HG03139 (cell line): Measurements from ENCODE around the gene MYH10.

Source experiments
- ATAC-seq: cut with Tn5 transposase; IDR thresholded peaks from one replicate; pipeline ENCODE4 v1.9.1; 2021; ENCODE audit not compliant: unreplicated experiment

Gene MYH10

GRCh38 chr17:8610558-8610957 is 20.0 kb downstream of the MYH10 start:
- no peak for ATAC-seq

- no peak for ATAC-seq
Measured at GRCh38 chr17:8609910-8610309, 20.6 kb downstream of the MYH10 start.

GRCh38 chr17:8608001-8608400 is 22.5 kb downstream of the MYH10 start:
- ATAC-seq = no peak

- no peak for ATAC-seq
Measured at GRCh38 chr17:8606401-8606800, 24.1 kb downstream of the MYH10 start.

- no peak for ATAC-seq
Measured at GRCh38 chr17:8602679-8603078, 27.8 kb downstream of the MYH10 start.

- no peak for ATAC-seq
Measured at GRCh38 chr17:8599351-8600011, 31.0 kb downstream of the MYH10 start.

GRCh38 chr17:8598913-8599312 is 31.6 kb downstream of the MYH10 start:
- no peak for ATAC-seq

GRCh38 chr17:8593830-8594229 is 36.7 kb downstream of the MYH10 start:
- no peak for ATAC-seq

GRCh38 chr17:8593276-8593675 is 37.2 kb downstream of the MYH10 start:
- ATAC-seq = no peak

GRCh38 chr17:8588877-8589554 is 41.5 kb downstream of the MYH10 start:
- no peak for ATAC-seq

- no peak for ATAC-seq
Measured at GRCh38 chr17:8586766-8587165, 43.8 kb downstream of the MYH10 start.

- ATAC-seq = no peak
Measured at GRCh38 chr17:8585911-8586310, 44.6 kb downstream of the MYH10 start.

GRCh38 chr17:8583954-8584353 is 46.6 kb downstream of the MYH10 start:
- ATAC-seq = no peak

GRCh38 chr17:8580952-8581658 is 49.4 kb downstream of the MYH10 start:
- ATAC-seq = no peak

- no peak for ATAC-seq
Measured at GRCh38 chr17:8577868-8578267, 52.7 kb downstream of the MYH10 start.

GRCh38 chr17:8576559-8577294 is 53.8 kb downstream of the MYH10 start:
- ATAC-seq = no peak

GRCh38 chr17:8574687-8575086 is 55.8 kb downstream of the MYH10 start:
- ATAC-seq = no peak

- ATAC-seq = no peak
Measured at GRCh38 chr17:8572764-8573163, 57.8 kb downstream of the MYH10 start.

GRCh38 chr17:8563981-8564602 is 66.4 kb downstream of the MYH10 start:
- ATAC-seq = no peak

- no peak for ATAC-seq
Measured at GRCh38 chr17:8563024-8563776, 67.3 kb downstream of the MYH10 start.
